GM18498 (cell line): ENCODE data around the gene IFNAR1.
"Not testable (repeated sequence)": the region's sequence is repeated elsewhere in the genome, so short reads cannot be mapped to it uniquely, and the experiment has no call there.

ENCODE experiments used
- ATAC-seq: cut with Tn5 transposase; IDR thresholded peaks from one replicate; pipeline ENCODE4 v1.9.1; 2021; ENCODE audit warnings: mild to moderate bottlenecking, moderate library complexity; ENCODE audit not compliant: unreplicated experiment

The IFNAR1 gene

DNA sequence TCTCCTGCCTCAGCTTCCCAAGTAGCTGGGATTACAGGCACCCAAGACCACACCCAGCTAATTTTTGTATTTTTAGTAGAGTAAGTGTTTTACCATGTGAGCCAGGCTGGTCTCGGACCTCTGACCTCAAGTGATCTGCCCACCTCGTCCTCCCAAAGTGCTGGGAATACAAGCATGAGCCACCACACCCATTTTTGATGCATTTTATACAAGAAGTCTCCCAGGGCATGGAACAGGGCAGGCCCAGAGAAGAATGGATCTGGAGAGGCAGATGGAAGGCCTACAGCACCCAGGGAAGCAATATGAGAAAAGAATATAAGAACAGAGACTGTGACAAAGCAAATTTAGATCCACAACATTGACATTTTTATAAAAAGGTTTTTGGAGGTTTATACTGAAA lies 18.8 kb upstream of the IFNAR1 start:
- no peak for ATAC-seq

GRCh38 chr21:33308586-33309490 lies 15.9 kb upstream of the IFNAR1 start:
- peak; percentile 90 for ATAC-seq

GRCh38 chr21:33309778-33310177 lies 15.0 kb upstream of the IFNAR1 start:
- ATAC-seq = no peak

DNA sequence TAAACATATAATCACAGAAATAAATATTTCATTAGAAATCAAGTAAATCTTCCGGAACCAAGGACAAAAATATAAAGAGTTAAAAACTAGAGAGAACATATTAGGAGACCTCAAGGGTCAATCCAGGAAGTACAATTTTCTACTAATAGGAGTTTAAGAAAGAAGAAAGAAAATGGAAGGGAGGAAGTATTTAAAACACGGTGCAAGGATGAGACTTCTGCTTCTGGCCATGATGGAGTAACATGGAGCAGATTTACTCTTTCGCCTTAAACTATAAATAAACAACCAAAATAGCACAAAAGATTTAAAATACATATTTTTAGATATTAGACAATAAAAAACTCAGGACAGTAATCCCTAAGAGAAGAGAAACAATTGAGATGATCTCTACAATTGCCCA lies 12.6 kb upstream of the IFNAR1 start:
- ATAC-seq = no peak

GRCh38 chr21:33313183-33313582 lies 11.6 kb upstream of the IFNAR1 start:
- ATAC-seq = no peak

DNA sequence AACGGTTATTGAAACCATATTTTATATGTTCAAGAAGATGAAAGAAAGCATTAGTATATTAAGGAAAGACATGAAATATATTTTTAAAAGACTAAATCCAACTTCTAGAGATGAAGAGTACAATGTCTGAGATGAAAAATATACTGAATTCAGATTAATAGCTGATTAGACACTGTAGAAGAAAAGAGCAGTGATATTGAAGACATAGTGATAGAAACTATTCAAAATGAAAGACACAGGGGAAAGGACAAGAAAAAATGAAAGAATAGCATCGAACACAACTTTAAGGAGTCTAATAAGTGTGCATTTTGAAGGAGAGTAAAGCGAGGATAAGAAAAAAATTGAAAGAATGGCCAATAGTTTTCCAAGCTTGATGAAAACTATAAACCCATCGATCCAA lies 11.2 kb upstream of the IFNAR1 start:
- ATAC-seq = no peak

DNA sequence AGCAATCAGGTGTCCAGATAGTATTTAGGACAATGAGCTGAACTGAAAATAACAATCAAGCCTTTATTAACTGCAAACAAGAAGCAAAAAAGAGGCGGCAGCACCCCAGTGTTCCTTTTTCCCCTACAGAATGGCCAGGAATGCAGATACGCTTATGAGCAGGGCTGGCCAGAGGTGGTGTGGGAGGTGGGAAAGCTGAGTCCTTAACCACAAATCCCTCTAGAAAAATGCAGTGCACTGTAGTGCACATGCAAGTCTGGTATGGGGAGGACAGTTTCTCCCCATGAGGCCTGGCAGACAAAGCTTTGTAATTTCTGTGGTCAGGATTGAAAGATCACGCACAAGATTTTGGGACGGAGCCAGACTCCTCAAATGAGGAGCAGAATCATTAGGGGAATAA lies 10.7 kb upstream of the IFNAR1 start:
- no peak for ATAC-seq

DNA sequence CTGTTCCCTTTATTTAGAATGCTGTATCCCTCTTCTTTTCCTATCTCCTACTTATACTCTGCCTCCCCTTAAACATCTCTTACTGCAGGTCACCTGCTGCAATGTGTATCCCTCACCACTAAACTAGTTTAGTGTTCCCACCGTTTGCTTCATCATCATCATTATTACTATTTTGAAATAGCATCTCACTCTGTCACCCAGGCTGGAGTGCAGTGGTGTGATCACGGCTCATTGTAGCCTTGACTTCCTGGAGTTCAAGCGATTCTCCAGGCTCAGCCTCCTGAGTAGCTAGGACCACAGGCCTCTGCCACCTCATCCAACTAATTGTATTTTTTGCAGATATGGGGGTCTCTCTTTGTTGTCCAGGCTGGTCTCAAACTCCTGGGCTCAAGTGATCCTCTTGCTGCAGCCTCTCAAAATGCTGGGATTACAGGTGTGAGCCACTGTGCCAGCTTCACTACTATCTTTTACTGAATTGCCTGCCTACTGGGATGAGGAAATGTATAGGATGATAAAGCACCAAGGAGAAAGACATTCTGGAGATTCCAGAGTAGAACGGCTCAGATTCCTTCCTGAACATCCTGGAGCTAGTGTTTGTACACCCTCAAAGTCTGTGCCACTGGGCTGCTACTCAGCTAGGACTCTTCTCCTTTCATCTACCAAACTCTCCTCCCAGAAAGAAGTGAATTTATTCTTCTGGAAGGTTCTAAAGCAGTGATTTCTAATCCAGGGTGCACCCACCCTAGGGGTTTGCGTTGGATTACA lies 8.6 kb upstream of the IFNAR1 start:
- ATAC-seq = no peak

GRCh38 chr21:33317145-33317544 lies 7.6 kb upstream of the IFNAR1 start:
- no peak for ATAC-seq

GRCh38 chr21:33317786-33318486 lies 6.8 kb upstream of the IFNAR1 start:
- ATAC-seq = no peak

GRCh38 chr21:33321005-33321404 lies 3.8 kb upstream of the IFNAR1 start:
- not testable (repeated sequence) for ATAC-seq

DNA sequence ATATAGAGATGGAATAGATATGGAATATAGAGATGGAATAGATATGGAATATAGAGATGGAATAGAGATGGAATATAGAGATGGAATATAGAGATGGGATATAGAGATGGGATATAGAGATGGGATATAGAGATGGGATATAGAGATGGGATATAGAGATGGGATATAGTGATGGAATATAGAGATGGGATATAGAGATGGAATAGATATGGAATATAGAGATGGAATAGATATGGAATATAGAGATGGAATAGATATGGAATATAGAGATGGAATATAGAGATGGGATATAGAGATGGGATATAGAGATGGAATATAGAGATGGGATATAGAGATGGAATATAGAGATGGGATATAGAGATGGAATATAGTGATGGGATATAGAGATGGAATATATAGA lies 1.2 kb upstream of the IFNAR1 start:
- ATAC-seq = not testable (repeated sequence)

GRCh38 chr21:33325222-33326067 lies 675 bp downstream of the IFNAR1 start:
- peak; percentile 43 for ATAC-seq

- no peak for ATAC-seq
These were observed 2.6 kb downstream of the IFNAR1 start for GRCh38 chr21:33327326-33327725.

- no peak for ATAC-seq
These were observed 3.1 kb downstream of the IFNAR1 start for GRCh38 chr21:33327792-33328433.

DNA sequence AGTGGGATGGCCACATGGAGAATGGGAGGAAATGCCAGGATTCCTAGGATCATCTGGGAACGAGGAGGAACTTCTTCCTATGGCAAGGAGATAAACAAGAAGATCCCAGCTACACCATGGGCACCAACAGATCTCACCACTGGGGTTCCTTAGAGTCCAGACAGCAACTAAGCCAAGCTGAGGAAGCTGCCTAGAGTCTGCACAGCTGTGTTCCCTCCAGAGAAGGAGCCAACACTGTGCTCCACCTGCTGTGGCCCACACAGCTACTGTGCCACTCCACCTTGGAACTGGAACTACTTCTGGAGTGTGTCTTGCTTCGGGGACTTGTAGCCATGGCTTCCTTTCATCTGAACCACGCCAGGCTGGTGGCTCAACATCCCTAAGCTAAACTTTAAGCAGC lies 6.0 kb downstream of the IFNAR1 start:
- ATAC-seq = no peak

DNA sequence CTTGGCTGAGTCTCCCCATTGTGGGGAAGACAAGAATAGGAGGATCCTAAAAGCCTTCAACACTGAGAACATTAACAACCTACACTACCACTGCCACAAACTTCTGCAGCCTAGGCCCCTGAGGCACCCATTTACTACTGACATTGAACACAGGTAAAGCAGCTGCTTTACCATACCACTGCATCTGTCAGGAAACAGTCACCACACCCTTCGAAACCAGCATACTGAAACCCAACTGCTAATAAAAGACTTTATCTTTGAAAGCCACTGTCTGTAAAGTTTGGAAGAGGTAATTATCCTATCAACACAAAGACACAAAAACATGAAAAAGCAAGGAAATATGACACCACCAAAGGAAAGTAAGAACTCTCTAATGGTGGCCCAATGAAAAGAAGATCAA lies 7.4 kb downstream of the IFNAR1 start:
- ATAC-seq = peak; percentile 90

DNA sequence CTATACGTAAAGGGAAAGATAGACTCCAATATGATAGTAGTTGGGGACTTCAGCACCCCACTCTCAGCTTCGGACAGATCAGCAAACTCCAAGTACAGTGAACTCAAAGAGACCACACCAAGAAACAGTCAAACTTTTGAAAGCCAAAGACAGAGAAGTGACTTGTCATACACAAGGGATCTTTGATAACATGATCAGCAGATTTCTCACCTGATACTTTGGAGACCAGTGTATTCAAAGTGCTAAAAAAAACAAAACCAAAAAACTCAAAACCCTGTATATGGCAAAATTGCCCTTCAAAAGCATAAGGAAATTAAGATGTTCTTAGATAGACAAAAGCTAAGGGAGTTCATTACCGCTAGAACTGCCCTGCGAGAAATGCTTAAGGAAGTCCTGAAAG lies 9.4 kb downstream of the IFNAR1 start:
- no peak for ATAC-seq

- no peak for ATAC-seq
These were observed 10.1 kb downstream of the IFNAR1 start for GRCh38 chr21:33334824-33335223.

DNA sequence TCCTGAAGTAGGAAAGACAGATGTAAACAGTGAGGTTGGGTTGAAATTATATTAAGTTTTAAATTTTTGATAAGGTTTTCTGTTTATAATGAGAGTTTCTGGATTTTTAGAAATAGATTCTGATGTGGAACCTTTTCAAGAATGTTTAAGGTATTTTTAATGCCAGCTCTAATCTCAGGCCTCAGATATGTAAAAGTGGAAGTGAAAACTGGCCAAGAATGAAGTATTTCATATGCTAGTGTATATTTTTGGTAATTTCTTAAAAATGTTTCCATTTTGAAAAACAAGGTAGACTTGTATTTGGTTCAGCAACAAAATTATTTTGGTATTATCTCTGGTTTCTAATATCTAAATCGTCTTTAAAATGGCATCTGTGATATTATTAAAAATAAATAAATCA lies 14.4 kb downstream of the IFNAR1 start:
- no peak for ATAC-seq
